Measurements from ENCODE around the gene TRIM8. TPM values are rescaled to one million over a fixed set of nuclear protein-coding genes. Genes with fewer than 3 reads are reported as not detected.

TRIM8 gene, protein sequence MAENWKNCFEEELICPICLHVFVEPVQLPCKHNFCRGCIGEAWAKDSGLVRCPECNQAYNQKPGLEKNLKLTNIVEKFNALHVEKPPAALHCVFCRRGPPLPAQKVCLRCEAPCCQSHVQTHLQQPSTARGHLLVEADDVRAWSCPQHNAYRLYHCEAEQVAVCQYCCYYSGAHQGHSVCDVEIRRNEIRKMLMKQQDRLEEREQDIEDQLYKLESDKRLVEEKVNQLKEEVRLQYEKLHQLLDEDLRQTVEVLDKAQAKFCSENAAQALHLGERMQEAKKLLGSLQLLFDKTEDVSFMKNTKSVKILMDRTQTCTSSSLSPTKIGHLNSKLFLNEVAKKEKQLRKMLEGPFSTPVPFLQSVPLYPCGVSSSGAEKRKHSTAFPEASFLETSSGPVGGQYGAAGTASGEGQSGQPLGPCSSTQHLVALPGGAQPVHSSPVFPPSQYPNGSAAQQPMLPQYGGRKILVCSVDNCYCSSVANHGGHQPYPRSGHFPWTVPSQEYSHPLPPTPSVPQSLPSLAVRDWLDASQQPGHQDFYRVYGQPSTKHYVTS
- polyA plus RNA-seq (2011; rRNA removed) (60.4 and 105 TPM in 2 replicates), polyA minus RNA-seq (2011; rRNA and poly(A)+ RNA removed) (45.1 and 46.2 TPM in 2 replicates)

DNA sequence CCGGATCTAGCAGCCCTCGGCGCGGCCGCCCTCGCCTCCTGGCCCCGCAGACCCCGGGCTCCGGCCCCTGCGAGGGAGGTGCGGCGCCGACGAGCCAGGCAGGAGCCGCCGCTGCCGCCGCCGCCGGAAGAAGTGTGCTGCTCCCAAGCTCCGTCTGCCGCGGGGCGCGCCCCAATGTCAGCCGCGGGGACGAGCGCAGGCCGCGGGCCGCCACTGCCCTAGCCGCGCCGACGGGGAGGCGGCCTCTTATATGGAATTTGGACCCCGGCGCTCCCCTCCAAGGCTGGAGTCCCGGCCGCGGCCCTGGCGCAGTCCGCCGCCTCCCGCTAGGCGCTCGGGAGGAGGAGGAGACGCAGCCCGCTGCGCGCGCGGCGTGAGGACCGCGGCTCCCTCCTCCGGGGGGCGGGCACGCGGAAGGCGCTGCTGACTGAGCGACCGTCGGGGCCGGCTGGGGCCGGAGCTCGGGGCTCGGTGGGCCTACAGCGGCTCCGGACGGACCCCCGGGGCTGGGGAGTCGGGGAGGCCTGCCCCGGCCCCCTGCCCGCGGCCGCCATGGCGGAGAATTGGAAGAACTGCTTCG lies at the start of gene TRIM8:
Gene TRIM8, plus strand, starts transcription at position 414 of the 580 bp plus-strand sequence. Its CDS starts 139 bp downstream, at position 553.
- TF ChIP-seq, protein P1, sequence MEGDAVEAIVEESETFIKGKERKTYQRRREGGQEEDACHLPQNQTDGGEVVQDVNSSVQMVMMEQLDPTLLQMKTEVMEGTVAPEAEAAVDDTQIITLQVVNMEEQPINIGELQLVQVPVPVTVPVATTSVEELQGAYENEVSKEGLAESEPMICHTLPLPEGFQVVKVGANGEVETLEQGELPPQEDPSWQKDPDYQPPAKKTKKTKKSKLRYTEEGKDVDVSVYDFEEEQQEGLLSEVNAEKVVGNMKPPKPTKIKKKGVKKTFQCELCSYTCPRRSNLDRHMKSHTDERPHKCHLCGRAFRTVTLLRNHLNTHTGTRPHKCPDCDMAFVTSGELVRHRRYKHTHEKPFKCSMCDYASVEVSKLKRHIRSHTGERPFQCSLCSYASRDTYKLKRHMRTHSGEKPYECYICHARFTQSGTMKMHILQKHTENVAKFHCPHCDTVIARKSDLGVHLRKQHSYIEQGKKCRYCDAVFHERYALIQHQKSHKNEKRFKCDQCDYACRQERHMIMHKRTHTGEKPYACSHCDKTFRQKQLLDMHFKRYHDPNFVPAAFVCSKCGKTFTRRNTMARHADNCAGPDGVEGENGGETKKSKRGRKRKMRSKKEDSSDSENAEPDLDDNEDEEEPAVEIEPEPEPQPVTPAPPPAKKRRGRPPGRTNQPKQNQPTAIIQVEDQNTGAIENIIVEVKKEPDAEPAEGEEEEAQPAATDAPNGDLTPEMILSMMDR (IDR thresholded peaks at IDR 0.05; ENCODE audit: insufficient read depth, low read depth, low read length): no peak
- Histone ChIP-seq H3K36me3 (ENCODE audit: control insufficient read depth, insufficient read depth, low read length) (peaks cover 4% of the 10 kb centered on the region), H3K27me3 (ENCODE audit: control insufficient read depth, insufficient read depth, low read length) (no peaks in the 10 kb centered on the region), H3K4me3 (ENCODE audit: low read depth, low read length) (peak within 1 kb of the TSS; percentile 87)
- ChIA-PET POLR2A (no interaction called here), CTCF (interaction anchor here (0.7 to 3.5 kb wide), 9 partner anchors 12 to 143 kb away, joined by 4 to 24 read pairs (median 5); partner anchors contain the start of genes ACTR1A, ARL3 and SUFU)
- no peak for DNase-seq (ENCODE audit: low read depth)

DNA sequence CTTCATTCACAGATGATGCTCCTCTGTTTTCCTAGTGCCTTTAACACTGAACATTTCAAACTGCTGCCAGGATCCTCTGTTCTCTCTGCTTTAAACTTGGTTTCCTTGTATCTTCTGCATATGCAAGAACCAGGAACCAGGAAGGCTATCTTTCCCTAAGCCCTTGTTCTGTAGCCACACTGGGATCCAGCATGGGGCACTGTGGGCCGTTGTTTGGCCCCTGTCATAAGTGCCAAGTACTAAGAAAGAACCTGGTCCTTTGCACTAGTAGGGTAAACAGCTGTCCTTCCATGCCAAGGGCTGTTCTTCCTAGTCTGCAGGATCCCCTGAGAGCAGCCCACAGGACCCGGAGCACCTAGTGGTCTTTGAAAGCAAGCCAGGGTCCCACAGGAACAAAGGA lies 49.0 kb upstream of the TRIM8 start:
- H3K27me3 ChIP-seq (ENCODE audit: control insufficient read depth, insufficient read depth, low read length): no peaks in the 10 kb centered on the region
- TF ChIP-seq, protein P1 (IDR thresholded peaks at IDR 0.05; ENCODE audit: insufficient read depth, low read depth, low read length): no peak
- H3K36me3 ChIP-seq (ENCODE audit: control insufficient read depth, insufficient read depth, low read length): peaks cover 10% of the 10 kb centered on the region
- ChIA-PET POLR2A (no interaction called here), CTCF (interaction anchor here (0.6 to 3.5 kb wide), 8 partner anchors 10 to 581 kb away, joined by 3 to 20 read pairs (median 5); partner anchors contain the start of genes ACTR1A and SUFU)
- H3K4me3 ChIP-seq (ENCODE audit: low read depth, low read length): no peak overlapping the region
- DNase-seq (ENCODE audit: low read depth): no peak

DNA sequence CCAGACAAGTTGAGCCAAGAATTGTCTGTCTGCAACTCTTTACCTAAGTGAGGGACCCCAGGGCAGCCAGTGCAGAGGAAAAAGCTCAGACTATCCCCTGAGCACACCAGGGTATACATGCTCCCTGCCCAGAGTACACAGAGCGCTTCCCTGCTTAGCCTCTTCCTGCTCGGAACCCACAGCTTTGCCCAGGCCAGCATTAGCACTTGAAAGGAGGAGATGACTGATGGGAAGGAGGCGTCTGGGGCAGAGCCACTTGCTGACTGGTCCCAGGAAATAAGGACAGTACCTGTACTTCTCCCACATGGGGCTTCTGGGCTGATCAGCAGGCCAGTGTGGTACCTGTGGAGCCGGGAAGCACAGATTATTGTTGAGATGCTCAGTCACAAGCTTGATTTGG lies 48.4 kb upstream of the TRIM8 start:
- Histone ChIP-seq H3K27me3 (ENCODE audit: control insufficient read depth, insufficient read depth, low read length) (no peaks in the 10 kb centered on the region), H3K36me3 (ENCODE audit: control insufficient read depth, insufficient read depth, low read length) (peaks cover 11% of the 10 kb centered on the region), H3K4me3 (ENCODE audit: low read depth, low read length) (no peak overlapping the region)
- no peak for DNase-seq (ENCODE audit: low read depth)
- ChIA-PET POLR2A (no interaction called here), CTCF (interaction anchor here (0.6 to 3.5 kb wide), 19 partner anchors 9 to 118 kb away, joined by 3 to 20 read pairs (median 3); partner anchors contain the start of genes ACTR1A, SUFU and TRIM8)
- TF ChIP-seq, protein P1 (IDR thresholded peaks at IDR 0.05; ENCODE audit: insufficient read depth, low read depth, low read length): no peak

DNA sequence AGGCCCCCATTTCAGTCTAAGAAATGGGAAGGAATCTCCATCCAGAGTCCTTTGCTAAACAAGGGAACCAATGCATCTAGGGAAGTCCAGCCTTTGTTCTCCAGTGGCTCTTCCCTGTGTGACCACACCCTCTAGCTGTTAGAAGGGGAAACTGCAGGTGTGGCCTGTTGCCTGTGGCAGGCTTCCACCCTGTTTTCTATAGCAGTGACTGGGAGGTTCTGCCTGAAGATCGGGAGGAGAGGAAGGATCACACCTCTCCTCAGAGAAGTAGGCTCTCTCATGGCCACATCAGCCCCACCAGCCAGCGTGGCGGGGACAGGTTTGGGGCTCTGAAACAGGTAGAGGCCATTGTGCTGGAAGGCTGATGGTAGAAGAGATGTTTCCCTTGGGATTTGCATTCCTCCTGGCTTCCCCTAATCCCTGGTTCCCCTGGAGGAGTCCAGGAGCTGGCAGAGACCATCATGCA lies 47.7 kb upstream of the TRIM8 start:
- ChIA-PET CTCF (interaction anchor here (0.6 to 3.5 kb wide), 22 partner anchors 9 to 118 kb away, joined by 3 to 20 read pairs (median 3); partner anchors contain the start of genes ACTR1A, SUFU and TRIM8), POLR2A (no interaction called here)
- TF ChIP-seq, protein P1 (IDR thresholded peaks at IDR 0.05; ENCODE audit: insufficient read depth, low read depth, low read length): peak; percentile 91

More for the DNA sequence above, 47.7 kb upstream of the TRIM8 start:
- Histone ChIP-seq H3K36me3 (ENCODE audit: control insufficient read depth, insufficient read depth, low read length) (peaks cover 13% of the 10 kb centered on the region), H3K27me3 (ENCODE audit: control insufficient read depth, insufficient read depth, low read length) (no peaks in the 10 kb centered on the region), H3K4me3 (ENCODE audit: low read depth, low read length) (no peak overlapping the region)
- no peak for DNase-seq (ENCODE audit: low read depth)

All from BJ (cell line).